Islet precursor cell (in vitro differentiated cells): ENCODE measurements around the gene CAPN10.

Experiments used
- DNase-seq: peaks from one replicate; pipeline ENCODE4 v3.0.0-alpha.2; 2018

Gene CAPN10

GRCh38 chr2:240590681-240591111 is 4.2 kb downstream of the CAPN10 start:
- DNase-seq: no peak

- no peak for DNase-seq
Observed at GRCh38 chr2:240591226-240591625, 4.7 kb downstream of the CAPN10 start.

- no peak for DNase-seq
Observed at GRCh38 chr2:240591784-240592183, 5.2 kb downstream of the CAPN10 start.

- DNase-seq: no peak
Observed at GRCh38 chr2:240593026-240593702, 6.6 kb downstream of the CAPN10 start.

- no peak for DNase-seq
Observed at GRCh38 chr2:240593703-240594451, 7.3 kb downstream of the CAPN10 start.

- DNase-seq: no peak
Observed at GRCh38 chr2:240594511-240595380, 8.2 kb downstream of the CAPN10 start.

- DNase-seq: peak; percentile 73
Observed at GRCh38 chr2:240595381-240596079, 9.0 kb downstream of the CAPN10 start.

GRCh38 chr2:240596080-240596460 is 9.5 kb downstream of the CAPN10 start:
- DNase-seq: no peak

- DNase-seq: no peak
Observed at GRCh38 chr2:240596491-240596931, 10.0 kb downstream of the CAPN10 start.

GRCh38 chr2:240597054-240597418 is 10.5 kb downstream of the CAPN10 start:
- DNase-seq: no peak

GRCh38 chr2:240597419-240598181 is 11.1 kb downstream of the CAPN10 start:
- DNase-seq: no peak

GRCh38 chr2:240598311-240598911 is 11.9 kb downstream of the CAPN10 start:
- no peak for DNase-seq

- DNase-seq: no peak
Observed at GRCh38 chr2:240599141-240599583, 12.6 kb downstream of the CAPN10 start.

GRCh38 chr2:240600451-240600961 is 14.0 kb downstream of the CAPN10 start:
- no peak for DNase-seq

- DNase-seq: no peak
Observed at GRCh38 chr2:240601061-240601830, 14.7 kb downstream of the CAPN10 start.

GRCh38 chr2:240601831-240602160 is 15.3 kb downstream of the CAPN10 start:
- DNase-seq: no peak

GRCh38 chr2:240602266-240603050 is 15.9 kb downstream of the CAPN10 start:
- no peak for DNase-seq

GRCh38 chr2:240603081-240603835 is 16.7 kb downstream of the CAPN10 start:
- DNase-seq: no peak

GRCh38 chr2:240603846-240604245 is 17.3 kb downstream of the CAPN10 start:
- DNase-seq: no peak
